Mesenchymal stem cell (in vitro differentiated cells and primary cell): ENCODE measurements around the gene CREB3L4.

Experiments
- DNase-seq: peaks from one replicate; pipeline ENCODE4 v3.0.0-alpha.2; 2013
- H2AFZ ChIP-seq: one replicate; pipeline ENCODE4 v1.6.1; 2013; ENCODE audit warnings: low read depth, mild to moderate bottlenecking, control low read depth, inconsistent platforms, low read length, moderate library complexity
- H2AK5ac ChIP-seq: 2 replicates; pipeline ENCODE4 v1.6.1; 2013; ENCODE audit warnings: low read length, moderate library complexity, mild to moderate bottlenecking, inconsistent platforms; ENCODE audit not compliant: severe bottlenecking
- H2BK120ac ChIP-seq: one replicate; pipeline ENCODE4 v1.6.1; 2013; ENCODE audit warnings: low read depth, mild to moderate bottlenecking, inconsistent platforms, low read length, moderate library complexity
- H2BK12ac ChIP-seq, 2 experiments: one replicate each; pipeline ENCODE4 v1.6.1; 2013; ENCODE audit warnings: inconsistent platforms in 2 of 2, low read length in 2 of 2, mild to moderate bottlenecking in 2 of 2, moderate library complexity in 2 of 2, control low read depth in 1 of 2
- H2BK15ac ChIP-seq: one replicate; pipeline ENCODE4 v1.6.1; 2013; ENCODE audit warnings: mild to moderate bottlenecking, low read depth, inconsistent platforms; ENCODE audit not compliant: poor library complexity, severe bottlenecking
- H2BK5ac ChIP-seq: 2 replicates; pipeline ENCODE4 v1.6.1; 2013; ENCODE audit warnings: low read depth, mild to moderate bottlenecking, low read length, control low read depth, inconsistent platforms; ENCODE audit not compliant: poor library complexity, severe bottlenecking
- H3K14ac ChIP-seq, 2 experiments: one replicate each; pipeline ENCODE4 v1.6.1; 2013; ENCODE audit warnings: inconsistent platforms in 2 of 2, low read length in 2 of 2, control low read depth in 1 of 2, mild to moderate bottlenecking in 1 of 2, moderate library complexity in 1 of 2
- H3K18ac ChIP-seq, 2 experiments: one replicate each; pipeline ENCODE4 v1.6.1; 2013; ENCODE audit warnings: inconsistent platforms in 2 of 2, low read length in 2 of 2, control low read depth in 1 of 2, low read depth in 1 of 2, mild to moderate bottlenecking in 1 of 2
- H3K23ac ChIP-seq, 2 experiments: one replicate each; pipeline ENCODE4 v1.6.1; 2013; ENCODE audit warnings: inconsistent platforms in 2 of 2, low read length in 2 of 2, mild to moderate bottlenecking in 2 of 2, moderate library complexity in 2 of 2, control low read depth in 1 of 2
- H3K27ac ChIP-seq: 2 replicates; pipeline ENCODE4 v1.5.1; 2013; ENCODE audit warnings: mild to moderate bottlenecking, moderate library complexity, low read length, control low read depth, inconsistent platforms; ENCODE audit not compliant: poor library complexity, severe bottlenecking
- H3K27me3 ChIP-seq, 2 experiments: 2 replicates each; pipeline versions ENCODE4 v1.6.1 to v1.7.0; 2013; ENCODE audit warnings: low read length in 2 of 2, mild to moderate bottlenecking in 2 of 2, moderate library complexity in 2 of 2, control low read depth in 1 of 2, inconsistent platforms in 1 of 2; ENCODE audit not compliant: control insufficient read depth in 1 of 2, insufficient read depth in 1 of 2
- H3K36me3 ChIP-seq, 2 experiments: 2 replicates each; pipeline versions ENCODE4 v1.6.1 to v1.7.0; 2013; ENCODE audit warnings: low read length in 2 of 2, control low read depth in 1 of 2, inconsistent platforms in 1 of 2, low read depth in 1 of 2, mild to moderate bottlenecking in 1 of 2; ENCODE audit not compliant: insufficient read depth in 2 of 2, control insufficient read depth in 1 of 2
- H3K4ac ChIP-seq, 2 experiments: one replicate each; pipeline ENCODE4 v1.6.1; 2013; ENCODE audit warnings: inconsistent platforms in 2 of 2, low read length in 2 of 2, mild to moderate bottlenecking in 2 of 2, moderate library complexity in 2 of 2, control low read depth in 1 of 2, low read depth in 1 of 2
- H3K4me1 ChIP-seq: 2 replicates; pipeline ENCODE4 v1.6.1; 2013; ENCODE audit warnings: low read depth, low read length, control low read depth; ENCODE audit not compliant: control insufficient read depth, insufficient read depth
- H3K4me2 ChIP-seq: 2 replicates; pipeline ENCODE4 v1.6.1; 2013; ENCODE audit warnings: low read length, mild to moderate bottlenecking, inconsistent platforms; ENCODE audit not compliant: poor library complexity, severe bottlenecking
- H3K4me3 ChIP-seq, 2 experiments: 2 replicates each; pipeline versions ENCODE4 v1.5.1 to v1.7.0; 2013; ENCODE audit warnings: low read length in 2 of 2, mild to moderate bottlenecking in 2 of 2, control low read depth in 1 of 2, low read depth in 1 of 2; ENCODE audit not compliant: insufficient read depth in 1 of 2
- H3K79me1 ChIP-seq: replicated peaks from 2 replicates; pipeline ENCODE4 v1.6.1; 2013; ENCODE audit warnings: mild to moderate bottlenecking, control low read depth, low read length, inconsistent platforms; ENCODE audit not compliant: poor library complexity, severe bottlenecking
- H3K9ac ChIP-seq: 2 replicates; pipeline ENCODE4 v1.7.0; 2013; ENCODE audit warnings: mild to moderate bottlenecking, low read length, moderate library complexity
- H3K9me3 ChIP-seq: 2 replicates; pipeline ENCODE4 v1.7.0; 2013; ENCODE audit warnings: mild to moderate bottlenecking, low read length; ENCODE audit not compliant: control insufficient read depth
- H4K8ac ChIP-seq: one replicate; pipeline ENCODE4 v1.6.1; 2013; ENCODE audit warnings: inconsistent platforms, mild to moderate bottlenecking, low read length, moderate library complexity
- H4K91ac ChIP-seq: one replicate; pipeline ENCODE4 v1.6.1; 2013; ENCODE audit warnings: mild to moderate bottlenecking, low read length, inconsistent platforms
- WGBS: methylation state at CpG from one replicate; pipeline ENCODE4 v1.1.7; 2013; ENCODE audit warnings: mixed read lengths; 5-methylcytosine and 5-hydroxymethylcytosine counted together

Gene CREB3L4

GRCh38 chr1:153963850-153964331 is 3.8 kb upstream of the CREB3L4 start:
- H3K9ac ChIP-seq = peak overlapping the region; percentile 92
- H3K23ac ChIP-seq = peak overlapping the region in 1 of 2 experiments; percentile 2
- H3K27me3 ChIP-seq = no peaks in the 10 kb centered on the region
- H3K9me3 ChIP-seq = no peaks in the 10 kb centered on the region
- peak overlapping the region; percentile 74 for H4K8ac ChIP-seq
- peak overlapping the region; percentile 11 for H2AK5ac ChIP-seq
- peak overlapping the region; percentile 29 for H2AFZ ChIP-seq
- 0% methylated on average over 22 of the region's 22 CpGs for WGBS
- H2BK120ac ChIP-seq = no peak overlapping the region
- H3K79me1 ChIP-seq = peaks cover 17% of the 10 kb centered on the region
- H3K36me3 ChIP-seq = peaks cover 16 to 24% of the 10 kb centered on the region in 2 experiments
- H2BK15ac ChIP-seq = peak overlapping the region; percentile 73
- peak overlapping the region; percentile 86 for H3K27ac ChIP-seq
- peak overlapping the region; percentile 46 to 92 for H3K4ac ChIP-seq
- H2BK12ac ChIP-seq = peak overlapping the region in 1 of 2 experiments; percentile 75
- H2BK5ac ChIP-seq = no peak overlapping the region
- DNase-seq = no peak
- H3K4me1 ChIP-seq = peaks cover 14% of the 10 kb centered on the region
- peak overlapping the region; percentile 49 to 97 for H3K4me3 ChIP-seq
- H3K18ac ChIP-seq = peak overlapping the region; percentile 2 to 67
- H4K91ac ChIP-seq = peak overlapping the region; percentile 78
- peak overlapping the region; percentile 85 for H3K4me2 ChIP-seq
- H3K14ac ChIP-seq = peak overlapping the region in 1 of 2 experiments; percentile 73

- peak overlapping the region; percentile 43 to 95 for H3K4me3 ChIP-seq
- peak overlapping the region; percentile 74 for H4K91ac ChIP-seq
- 45% methylated on average over 6 of the region's 8 CpGs for WGBS
- H2BK120ac ChIP-seq = peak overlapping the region; percentile 71
- H3K4me1 ChIP-seq = peaks cover 10% of the 10 kb centered on the region
- no peaks in the 10 kb centered on the region for H3K27me3 ChIP-seq
- H3K79me1 ChIP-seq = peaks cover 10% of the 10 kb centered on the region
- H3K4me2 ChIP-seq = peak overlapping the region; percentile 72
- H3K18ac ChIP-seq = peak overlapping the region in 1 of 2 experiments; percentile 67
- H2BK5ac ChIP-seq = no peak overlapping the region
- H2AK5ac ChIP-seq = no peak overlapping the region
- peak overlapping the region; percentile 66 for H2AFZ ChIP-seq
- no peak for DNase-seq
- peak overlapping the region; percentile 61 to 63 for H2BK12ac ChIP-seq
- H3K4ac ChIP-seq = peak overlapping the region; percentile 69 to 94
- H3K27ac ChIP-seq = peak overlapping the region; percentile 44
- H3K23ac ChIP-seq = no peak overlapping the region
- no peak overlapping the region for H2BK15ac ChIP-seq
- H3K9me3 ChIP-seq = no peaks in the 10 kb centered on the region
- no peak overlapping the region for H3K14ac ChIP-seq
- H3K36me3 ChIP-seq = peaks cover 4 to 6% of the 10 kb centered on the region in 2 experiments
- H4K8ac ChIP-seq = peak overlapping the region; percentile 97
- H3K9ac ChIP-seq = peak overlapping the region; percentile 89
Measured at GRCh38 chr1:153968000-153968363, 280 bp downstream of the CREB3L4 start.

- H3K4me2 ChIP-seq = peak overlapping the region; percentile 72
Measured at GRCh38 chr1:153968408-153968807, 706 bp downstream of the CREB3L4 start.

GRCh38 chr1:153968972-153969371 is 1.3 kb downstream of the CREB3L4 start:
- H2BK120ac ChIP-seq = no peak overlapping the region
- no peak overlapping the region for H3K4me2 ChIP-seq
- peaks cover 10% of the 10 kb centered on the region for H3K79me1 ChIP-seq
- WGBS = 100% methylated on average over 2 of the region's 2 CpGs
- no peak overlapping the region for H4K8ac ChIP-seq
- peaks cover 10% of the 10 kb centered on the region for H3K4me1 ChIP-seq
- H3K4ac ChIP-seq = no peak overlapping the region
- H3K9ac ChIP-seq = no peak overlapping the region
- DNase-seq = no peak
- peaks cover 14 to 16% of the 10 kb centered on the region in 2 experiments for H3K36me3 ChIP-seq
- peak overlapping the region; percentile 56 for H4K91ac ChIP-seq
- H2BK12ac ChIP-seq = no peak overlapping the region
- H2BK15ac ChIP-seq = no peak overlapping the region
- H3K14ac ChIP-seq = no peak overlapping the region
- peak overlapping the region in 1 of 2 experiments; percentile 27 for H3K23ac ChIP-seq
- H3K18ac ChIP-seq = no peak overlapping the region
- no peaks in the 10 kb centered on the region for H3K9me3 ChIP-seq
- no peak overlapping the region for H3K27ac ChIP-seq
- H3K4me3 ChIP-seq = peak overlapping the region in 1 of 2 experiments; percentile 95
- H2AFZ ChIP-seq = no peak overlapping the region
- H2BK5ac ChIP-seq = no peak overlapping the region
- no peaks in the 10 kb centered on the region for H3K27me3 ChIP-seq
- peak overlapping the region; percentile 68 for H2AK5ac ChIP-seq

More at GRCh38 chr1:153968408-153968807, 706 bp downstream of the CREB3L4 start:
- DNase-seq = no peak
- Histone ChIP-seq H3K14ac (peak overlapping the region in 1 of 2 experiments; percentile 18), H3K27me3 (no peaks in the 10 kb centered on the region), H3K18ac (no peak overlapping the region), H2AFZ (no peak overlapping the region), H4K8ac (peak overlapping the region; percentile 97), H3K4me1 (peaks cover 10% of the 10 kb centered on the region), H2BK15ac (no peak overlapping the region), H2BK12ac (peak overlapping the region in 1 of 2 experiments; percentile 21), H3K4me3 (peak overlapping the region in 1 of 2 experiments; percentile 95), H3K9me3 (no peaks in the 10 kb centered on the region), H3K23ac (no peak overlapping the region), H3K36me3 (peaks cover 8 to 10% of the 10 kb centered on the region in 2 experiments), H3K27ac (no peak overlapping the region), H3K4ac (peak overlapping the region; percentile 69 to 94), H2BK5ac (no peak overlapping the region), H3K9ac (peak overlapping the region; percentile 89), H3K79me1 (peaks cover 10% of the 10 kb centered on the region), H2BK120ac (no peak overlapping the region), H4K91ac (peak overlapping the region; percentile 74), H2AK5ac (peak overlapping the region; percentile 11)
- WGBS = 96% methylated on average over 13 of the region's 13 CpGs
